Suprapubic skin (tissue), 4 donors: ENCODE measurements around the gene ESPNL. TPM values are rescaled to one million over a fixed set of nuclear protein-coding genes. Genes with fewer than 3 reads are reported as not detected.

Experiments
- DNase-seq, 2 donors: peaks; one replicate each; pipeline ENCODE4 v3.0.0-alpha.2; 2019; ENCODE audit warnings: low spot score in 2 of 2
- H3K27ac ChIP-seq: fragments of 200-600 bp; sonication (generic); one replicate; pipeline ENCODE4 v1.5.1; 2019
- H3K27me3 ChIP-seq: fragments of 200-600 bp; sonication (generic); one replicate; pipeline ENCODE4 v1.5.1; 2019
- H3K36me3 ChIP-seq: fragments of 200-600 bp; sonication (generic); one replicate; pipeline ENCODE4 v1.5.1; 2019
- H3K4me1 ChIP-seq: fragments of 200-600 bp; sonication (generic); one replicate; pipeline ENCODE4 v1.5.1; 2019
- H3K4me3 ChIP-seq: fragments of 200-600 bp; sonication (generic); one replicate; pipeline ENCODE4 v1.5.1; 2019; ENCODE audit warnings: mild to moderate bottlenecking
- H3K9me3 ChIP-seq: fragments of 200-600 bp; sonication (generic); one replicate; pipeline ENCODE4 v1.5.1; 2019
- CTCF ChIP-seq, 2 donors: fragments of 200-600 bp in 1 of 2; fragments of 450-650 bp in 1 of 2; sonication (generic) in 1 of 2; IDR thresholded peaks; one replicate each; pipeline ENCODE4 v1.5.1; 2016 to 2019; ENCODE audit warnings: antibody characterized with exemption in 2 of 2, mild to moderate bottlenecking in 1 of 2, moderate library complexity in 1 of 2
- EP300 ChIP-seq: sonication (generic); formaldehyde crosslinking; IDR thresholded peaks from one replicate; pipeline ENCODE4 v1.6.1; 2017; ENCODE audit warnings: antibody characterized with exemption
- POLR2A ChIP-seq, 2 donors: fragments of 450-650 bp; IDR thresholded peaks; one replicate each; pipeline ENCODE4 v1.6.1; 2017; ENCODE audit warnings: antibody characterized with exemption in 2 of 2, mild to moderate bottlenecking in 2 of 2, moderate library complexity in 2 of 2
- POLR2AphosphoS5 ChIP-seq, 3 donors: sonication (generic); formaldehyde crosslinking; IDR thresholded peaks; one replicate each; pipeline ENCODE4 v1.6.1; 2017; ENCODE audit warnings: antibody characterized with exemption in 3 of 3
- WGBS: methylation state at CpG from one replicate; pipeline ENCODE4 v1.1.5; 2018; 5-methylcytosine and 5-hydroxymethylcytosine counted together
- total RNA-seq, 4 donors: library from RNA; depleted of rRNA; stranded (reverse); fragments of >200 nt; gene quantifications; one replicate each; pipeline ENCODE4 v1.1.0, GENCODE V29; 2016

ESPNL gene
- total RNA-seq, 4 donors from 2014 or later = 0.25 to 0.56 TPM; not detected in 2

- H3K4me1 ChIP-seq = peaks cover 15% of the 10 kb centered on the region
- TF ChIP-seq POLR2A (IDR thresholded peaks at IDR 0.05) = no peak
- TF ChIP-seq EP300 = no peak
- no peak for TF ChIP-seq CTCF (IDR thresholded peaks at IDR 0.05)
- TF ChIP-seq POLR2AphosphoS5 (IDR thresholded peaks at IDR 0.05) = no peak
- DNase-seq = peak in 1 of 2 donors; percentile 53
- WGBS = 91% methylated on average over 7 of the region's 7 CpGs
- H3K27me3 ChIP-seq = no peaks in the 10 kb centered on the region
- H3K4me3 ChIP-seq = no peak overlapping the region
- no peak overlapping the region for H3K27ac ChIP-seq
- no peaks in the 10 kb centered on the region for H3K36me3 ChIP-seq
- no peaks in the 10 kb centered on the region for H3K9me3 ChIP-seq
Measured at GRCh38 chr2:238095143-238095542, 5.0 kb upstream of the ESPNL start.

- DNase-seq = peak in 1 of 2 donors; percentile 76
- TF ChIP-seq CTCF (IDR thresholded peaks at IDR 0.05) (no peak), POLR2AphosphoS5 (IDR thresholded peaks at IDR 0.05) (no peak), POLR2A (IDR thresholded peaks at IDR 0.05) (no peak), EP300 (no peak)
- Histone ChIP-seq H3K27me3 (no peaks in the 10 kb centered on the region), H3K9me3 (no peaks in the 10 kb centered on the region), H3K4me1 (peaks cover 15% of the 10 kb centered on the region), H3K36me3 (no peaks in the 10 kb centered on the region), H3K27ac (no peak overlapping the region), H3K4me3 (no peak overlapping the region)
- 34% methylated on average over 5 of the region's 22 CpGs for WGBS
Measured at GRCh38 chr2:238096311-238097011, 3.7 kb upstream of the ESPNL start.

GRCh38 chr2:238097201-238097987 is 2.7 kb upstream of the ESPNL start:
- peak in 1 of 2 donors; percentile 71 for DNase-seq
- Histone ChIP-seq H3K27me3 (no peaks in the 10 kb centered on the region), H3K4me3 (no peak overlapping the region), H3K4me1 (peaks cover 15% of the 10 kb centered on the region), H3K9me3 (no peaks in the 10 kb centered on the region), H3K27ac (no peak overlapping the region), H3K36me3 (no peaks in the 10 kb centered on the region)
- TF ChIP-seq POLR2A (IDR thresholded peaks at IDR 0.05) (no peak), EP300 (no peak), CTCF (IDR thresholded peaks at IDR 0.05) (no peak), POLR2AphosphoS5 (IDR thresholded peaks at IDR 0.05) (no peak)
- WGBS = 90% methylated on average over 16 of the region's 19 CpGs

GRCh38 chr2:238097988-238098871 is 1.9 kb upstream of the ESPNL start:
- Histone ChIP-seq H3K27me3 (no peaks in the 10 kb centered on the region), H3K27ac (peak overlapping the region; percentile 65), H3K36me3 (no peaks in the 10 kb centered on the region), H3K4me3 (no peak overlapping the region), H3K9me3 (no peaks in the 10 kb centered on the region), H3K4me1 (peaks cover 15% of the 10 kb centered on the region)
- peak in 1 of 2 donors; percentile 74 for DNase-seq
- TF ChIP-seq EP300 = no peak
- TF ChIP-seq POLR2A (IDR thresholded peaks at IDR 0.05) = no peak
- no peak for TF ChIP-seq CTCF (IDR thresholded peaks at IDR 0.05)
- no peak for TF ChIP-seq POLR2AphosphoS5 (IDR thresholded peaks at IDR 0.05)
- 78% methylated on average over 19 of the region's 37 CpGs for WGBS
